Measurements from ENCODE around the gene ITCH.

Gene ITCH

DNA sequence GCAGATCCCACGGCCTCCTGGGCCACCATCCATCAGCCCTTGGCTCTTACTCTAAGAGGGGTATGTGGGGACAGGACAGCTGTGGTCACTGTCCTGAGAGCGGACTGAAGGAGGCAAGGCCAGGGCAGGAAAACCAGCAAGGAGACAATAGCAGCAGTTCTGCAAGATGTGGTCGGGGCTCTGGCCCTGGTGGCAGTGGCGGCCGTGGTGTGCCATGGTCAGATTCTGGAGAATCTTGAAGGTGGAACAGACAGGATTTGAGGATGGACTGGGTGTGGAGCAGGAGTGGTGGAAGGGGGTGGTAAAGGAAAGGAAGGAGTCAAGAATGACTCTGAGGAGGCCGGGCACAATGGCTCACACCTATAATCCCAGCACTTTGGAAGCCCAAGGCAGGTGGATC, 189.5 kb downstream of the ITCH start:
- TF ChIP-seq Cebpa-rat (IDR thresholded peaks at IDR 0.05): no peak
- Histone ChIP-seq H3K36me3 (no peaks in the 10 kb centered on the region), H3K9ac (no peak overlapping the region), H3K27ac (no peak overlapping the region), H3K4me1 (no peaks in the 10 kb centered on the region), H3K27me3 (no peaks in the 10 kb centered on the region), H3K4me3 (no peak overlapping the region), H4K20me1 (no peaks in the 10 kb centered on the region), H3K4me2 (no peak overlapping the region), H3K9me3 (no peaks in the 10 kb centered on the region)

DNA sequence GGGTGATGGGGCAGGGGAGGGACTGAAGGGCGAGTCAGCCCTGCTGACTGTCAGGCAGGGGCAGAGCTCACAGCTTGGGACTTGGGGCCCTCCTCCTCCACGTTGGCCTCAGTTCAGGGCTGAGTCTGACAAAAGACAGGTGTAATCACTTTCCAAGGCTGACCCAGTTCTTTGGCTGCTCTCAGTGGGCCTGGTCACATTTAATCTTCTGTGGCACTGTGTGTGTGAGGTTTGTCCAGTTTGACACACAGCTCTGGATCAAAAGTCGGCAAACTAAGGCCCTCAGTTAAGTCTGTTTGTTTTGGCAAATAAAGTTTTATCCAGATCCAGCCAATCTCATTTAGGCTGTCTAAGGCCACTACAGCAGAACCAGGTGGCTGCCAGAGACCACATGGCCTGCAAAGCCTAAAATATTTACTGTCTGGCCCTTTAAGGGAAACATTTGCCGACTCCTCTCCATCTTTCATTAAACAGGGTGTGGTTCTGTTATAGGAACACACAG, 190.3 kb downstream of the ITCH start:
- no peaks in the 10 kb centered on the region for H3K36me3 ChIP-seq
- no peak overlapping the region for H3K9ac ChIP-seq
- H3K27me3 ChIP-seq: peaks cover 6% of the 10 kb centered on the region; the same call in 1 of the 2 replicates
- H3K27ac ChIP-seq: no peak overlapping the region
- no peaks in the 10 kb centered on the region for H3K9me3 ChIP-seq
- no peak overlapping the region for H3K4me2 ChIP-seq
- no peaks in the 10 kb centered on the region for H4K20me1 ChIP-seq
- no peak overlapping the region for H3K4me3 ChIP-seq
- TF ChIP-seq Cebpa-rat (IDR thresholded peaks at IDR 0.05): no peak
- no peaks in the 10 kb centered on the region for H3K4me1 ChIP-seq

DNA sequence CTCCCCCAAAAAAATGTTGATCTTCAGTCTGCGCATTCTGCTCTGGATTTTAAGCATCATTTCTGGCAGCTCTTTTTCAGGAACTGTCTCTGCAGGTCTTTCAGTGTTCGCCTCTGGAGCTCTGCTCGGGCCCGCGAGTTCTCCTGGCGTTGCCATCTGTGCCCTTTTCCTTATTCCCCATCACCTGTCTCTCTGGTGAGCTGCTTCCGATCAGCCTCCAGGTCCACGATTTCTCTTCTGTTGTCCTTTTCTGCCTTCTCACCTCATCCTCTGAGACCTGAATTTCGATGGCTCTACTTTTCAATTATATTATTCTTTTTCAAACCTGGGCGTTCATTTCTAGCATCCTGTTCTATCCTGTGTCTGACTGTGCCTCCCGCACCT, 194.9 kb downstream of the ITCH start:
- Histone ChIP-seq H3K36me3 (peaks cover 30% of the 10 kb centered on the region), H3K4me2 (peak overlapping the region; percentile 73), H3K9ac (peak overlapping the region; percentile 68; the same call in 1 of the 2 replicates), H4K20me1 (0 out of 2 replicates have a peak, but pooled peaks cover 7% of the 10 kb centered on the region), H3K27ac (no peak overlapping the region), H3K27me3 (peaks cover 11% of the 10 kb centered on the region; the same call in 1 of the 2 replicates), H3K9me3 (no peaks in the 10 kb centered on the region), H3K4me1 (no peaks in the 10 kb centered on the region), H3K4me3 (peak overlapping the region; percentile 56)
- no peak for TF ChIP-seq Cebpa-rat (IDR thresholded peaks at IDR 0.05)

DNA sequence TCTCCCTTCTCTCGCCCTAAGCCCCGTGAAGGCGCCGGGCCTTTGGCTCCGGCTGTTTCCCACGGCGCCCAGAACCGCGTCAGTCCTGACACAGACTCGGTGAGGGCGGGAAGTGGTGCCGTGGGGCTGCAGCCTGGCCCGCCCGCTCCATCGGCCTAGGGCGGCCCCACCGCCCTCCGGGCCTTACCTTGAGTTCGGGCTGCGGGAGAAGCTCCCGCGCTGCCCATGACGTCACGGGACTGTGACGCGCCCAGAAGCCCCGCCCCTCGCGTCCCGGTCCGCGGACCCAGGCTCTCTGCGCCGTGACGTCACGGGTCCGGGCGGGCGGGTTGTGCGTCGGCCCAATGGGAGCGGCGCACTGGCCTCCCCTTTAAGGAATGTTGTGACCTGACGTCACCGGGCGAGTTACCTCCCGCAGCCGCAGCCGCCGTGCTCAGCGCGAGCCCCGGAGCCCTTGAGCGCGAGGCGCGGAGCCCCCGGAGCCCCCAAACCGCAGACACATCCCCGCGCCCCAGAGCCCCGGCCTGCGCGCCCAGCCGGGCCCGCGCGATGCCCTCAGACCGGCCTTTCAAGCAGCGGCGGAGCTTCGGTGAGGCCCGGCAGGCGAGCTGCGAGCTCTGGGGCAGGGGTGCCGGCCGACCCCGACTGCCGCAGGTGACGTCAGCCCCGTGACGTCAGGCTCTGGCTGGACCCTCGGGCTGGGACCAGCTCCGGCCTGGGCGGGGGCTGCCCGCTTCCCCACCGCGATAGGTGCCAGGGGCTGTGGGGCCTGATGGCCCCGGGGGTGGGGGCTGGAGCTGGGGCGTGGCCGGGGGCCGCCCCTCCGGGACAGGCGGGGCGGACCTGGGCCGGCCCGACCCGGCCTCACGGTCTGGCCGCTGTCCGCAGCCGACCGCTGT, 195.5 kb downstream of the ITCH start, which contains the start of gene MAP1LC3A:
Gene MAP1LC3A, plus strand, starts transcription at position 399 of the 899 bp plus-strand sequence. Its CDS starts 151 bp downstream, at position 550.
- Histone ChIP-seq H3K4me2 (peak within 1 kb of the TSS; percentile 73), H3K9ac (peak within 1 kb of the TSS; percentile 68; the same call in 1 of the 2 replicates)

DNA sequence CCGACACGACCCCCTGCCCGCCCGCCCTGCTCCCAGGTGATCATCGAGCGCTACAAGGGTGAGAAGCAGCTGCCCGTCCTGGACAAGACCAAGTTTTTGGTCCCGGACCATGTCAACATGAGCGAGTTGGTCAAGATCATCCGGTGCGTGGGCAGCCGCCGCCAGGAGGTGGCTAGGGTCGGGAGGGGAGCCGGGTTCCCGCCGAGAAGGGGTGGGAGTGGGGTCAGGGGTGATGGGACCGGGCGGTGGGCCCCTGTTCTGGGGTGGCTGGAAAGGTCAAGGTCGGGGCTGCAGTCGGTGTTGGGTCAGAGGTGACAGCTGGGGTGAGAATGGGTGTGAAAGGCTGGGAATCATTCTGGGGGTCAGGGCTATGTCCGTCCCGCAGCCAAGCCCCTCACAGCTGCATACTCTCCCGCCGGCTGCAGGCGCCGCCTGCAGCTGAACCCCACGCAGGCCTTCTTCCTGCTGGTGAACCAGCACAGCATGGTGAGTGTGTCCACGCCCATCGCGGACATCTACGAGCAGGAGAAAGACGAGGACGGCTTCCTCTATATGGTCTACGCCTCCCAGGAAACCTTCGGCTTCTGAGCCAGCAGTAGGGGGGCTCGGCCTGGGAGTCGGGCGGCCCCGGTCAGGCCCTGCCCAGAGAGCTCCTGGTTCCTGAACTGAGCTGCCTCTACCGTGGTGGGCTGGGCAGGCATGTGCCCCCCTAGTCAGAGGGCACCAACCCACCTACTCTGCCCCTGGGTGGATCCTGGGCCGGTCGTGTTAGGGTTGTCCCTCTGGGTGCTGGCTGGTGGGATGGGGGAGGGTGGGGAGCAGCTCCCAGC, 196.5 kb downstream of the ITCH start:
- peaks cover 11% of the 10 kb centered on the region; the same call in 1 of the 2 replicates for H3K27me3 ChIP-seq
- 0 out of 2 replicates have a peak, but pooled peaks cover 7% of the 10 kb centered on the region for H4K20me1 ChIP-seq
- H3K4me3 ChIP-seq: no peak overlapping the region
- no peak overlapping the region for H3K27ac ChIP-seq
- H3K9me3 ChIP-seq: no peaks in the 10 kb centered on the region
- TF ChIP-seq Cebpa-rat (IDR thresholded peaks at IDR 0.05): no peak
- no peak overlapping the region for H3K4me2 ChIP-seq
- H3K4me1 ChIP-seq: no peaks in the 10 kb centered on the region
- no peak overlapping the region for H3K9ac ChIP-seq
- H3K36me3 ChIP-seq: peaks cover 30% of the 10 kb centered on the region

More for the DNA sequence above, 195.5 kb downstream of the ITCH start, which contains the start of gene MAP1LC3A:
- Histone ChIP-seq H3K4me1 (no peaks in the 10 kb centered on the region), H3K4me3 (peak within 1 kb of the TSS; percentile 56), H3K9me3 (no peaks in the 10 kb centered on the region), H3K27me3 (peaks cover 11% of the 10 kb centered on the region; the same call in 1 of the 2 replicates), H3K36me3 (peaks cover 30% of the 10 kb centered on the region), H4K20me1 (0 out of 2 replicates have a peak, but pooled peaks cover 7% of the 10 kb centered on the region), H3K27ac (no peak within 1 kb of the TSS)
- TF ChIP-seq Cebpa-rat (IDR thresholded peaks at IDR 0.05): no peak

DNA sequence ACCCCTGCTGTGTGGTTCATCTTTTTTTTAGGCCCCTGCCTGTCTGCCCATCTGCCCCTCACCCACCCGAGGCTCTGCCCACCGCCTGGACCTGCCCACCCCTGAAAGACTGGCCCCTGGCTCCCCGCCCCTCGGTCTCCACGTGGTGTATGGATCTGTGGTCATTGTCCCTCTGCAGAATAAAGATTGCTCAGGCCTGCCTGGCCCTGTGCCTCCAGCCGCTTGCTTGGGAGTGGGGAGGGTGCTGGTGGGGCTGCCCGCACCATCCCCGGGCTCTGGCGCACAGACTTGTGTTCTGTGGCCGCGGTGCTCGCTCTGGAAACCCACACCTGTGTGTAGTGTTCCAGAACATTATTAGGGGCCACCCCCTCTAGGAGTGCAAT, 197.1 kb downstream of the ITCH start:
- Histone ChIP-seq H3K9me3 (no peaks in the 10 kb centered on the region), H3K27ac (no peak overlapping the region)
- no peak for TF ChIP-seq Cebpa-rat (IDR thresholded peaks at IDR 0.05)

DNA sequence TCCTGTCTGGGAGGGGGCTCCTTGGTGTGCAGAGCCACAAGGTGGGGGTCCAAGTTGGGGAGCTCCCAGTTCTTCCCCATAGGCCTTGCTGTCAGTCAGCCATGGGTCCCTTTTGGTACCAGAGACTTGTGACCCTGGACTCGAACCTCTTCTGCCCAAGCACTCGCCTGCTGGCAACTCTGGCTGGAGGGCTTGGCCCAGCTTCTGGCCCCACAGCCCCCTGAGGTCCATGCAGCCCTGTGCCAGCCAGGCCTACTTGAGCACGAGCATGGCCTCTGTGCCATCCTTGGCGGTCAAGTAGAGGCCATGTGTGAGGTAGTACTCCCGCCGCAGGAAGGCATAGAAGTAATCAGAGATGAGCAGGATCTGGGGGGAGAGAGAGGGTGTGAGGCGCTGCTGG, 197.5 kb downstream of the ITCH start:
- no peak overlapping the region for H3K4me2 ChIP-seq
- H3K4me3 ChIP-seq: no peak overlapping the region
- no peak for TF ChIP-seq Cebpa-rat (IDR thresholded peaks at IDR 0.05)
- peaks cover 11% of the 10 kb centered on the region; the same call in 1 of the 2 replicates for H3K27me3 ChIP-seq
- H3K27ac ChIP-seq: no peak overlapping the region
- H4K20me1 ChIP-seq: 0 out of 2 replicates have a peak, but pooled peaks cover 7% of the 10 kb centered on the region
- no peaks in the 10 kb centered on the region for H3K9me3 ChIP-seq
- H3K36me3 ChIP-seq: peaks cover 39% of the 10 kb centered on the region
- H3K9ac ChIP-seq: no peak overlapping the region
- H3K4me1 ChIP-seq: no peaks in the 10 kb centered on the region

More for the DNA sequence above, 197.1 kb downstream of the ITCH start:
- Histone ChIP-seq H3K9ac (no peak overlapping the region), H3K4me3 (no peak overlapping the region), H3K4me1 (no peaks in the 10 kb centered on the region), H3K27me3 (peaks cover 11% of the 10 kb centered on the region; the same call in 1 of the 2 replicates), H3K36me3 (peaks cover 36% of the 10 kb centered on the region), H3K4me2 (no peak overlapping the region), H4K20me1 (0 out of 2 replicates have a peak, but pooled peaks cover 7% of the 10 kb centered on the region)

All from BLaER1 (cell line).